ENCODE data around the gene SH3RF2.

DNA sequence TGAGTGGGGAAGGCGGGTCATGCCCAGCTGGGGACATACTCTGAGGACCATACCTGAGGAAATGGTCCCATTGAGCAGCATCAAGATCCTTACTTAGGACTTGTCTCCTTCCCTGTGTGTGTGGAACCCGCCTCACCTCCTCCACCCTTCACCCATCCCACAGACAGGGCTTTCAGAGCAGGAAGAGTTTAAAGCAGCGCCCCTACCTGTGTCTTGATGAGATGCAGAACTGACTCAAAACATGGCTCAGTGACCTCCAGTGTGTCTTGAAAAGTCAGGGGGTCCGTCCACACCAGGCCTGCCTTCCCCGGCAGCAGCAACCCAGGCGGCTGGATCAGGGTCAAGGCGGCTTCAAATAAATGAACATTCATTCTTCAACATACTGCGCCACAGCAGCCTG is 130.6 kb downstream of the SH3RF2 start:
- TF ChIP-seq, protein P1, sequence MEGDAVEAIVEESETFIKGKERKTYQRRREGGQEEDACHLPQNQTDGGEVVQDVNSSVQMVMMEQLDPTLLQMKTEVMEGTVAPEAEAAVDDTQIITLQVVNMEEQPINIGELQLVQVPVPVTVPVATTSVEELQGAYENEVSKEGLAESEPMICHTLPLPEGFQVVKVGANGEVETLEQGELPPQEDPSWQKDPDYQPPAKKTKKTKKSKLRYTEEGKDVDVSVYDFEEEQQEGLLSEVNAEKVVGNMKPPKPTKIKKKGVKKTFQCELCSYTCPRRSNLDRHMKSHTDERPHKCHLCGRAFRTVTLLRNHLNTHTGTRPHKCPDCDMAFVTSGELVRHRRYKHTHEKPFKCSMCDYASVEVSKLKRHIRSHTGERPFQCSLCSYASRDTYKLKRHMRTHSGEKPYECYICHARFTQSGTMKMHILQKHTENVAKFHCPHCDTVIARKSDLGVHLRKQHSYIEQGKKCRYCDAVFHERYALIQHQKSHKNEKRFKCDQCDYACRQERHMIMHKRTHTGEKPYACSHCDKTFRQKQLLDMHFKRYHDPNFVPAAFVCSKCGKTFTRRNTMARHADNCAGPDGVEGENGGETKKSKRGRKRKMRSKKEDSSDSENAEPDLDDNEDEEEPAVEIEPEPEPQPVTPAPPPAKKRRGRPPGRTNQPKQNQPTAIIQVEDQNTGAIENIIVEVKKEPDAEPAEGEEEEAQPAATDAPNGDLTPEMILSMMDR (IDR thresholded peaks at IDR 0.05; ENCODE audit: low read depth, low read length) = no peak
- TF ChIP-seq EZH2phosphoT487 (IDR thresholded peaks at IDR 0.05; ENCODE audit: low read depth) = no peak
